H1 (cell line): ENCODE data around the gene PPP2R2B. TPM values are rescaled to one million over a fixed set of nuclear protein-coding genes. Genes with fewer than 3 reads are reported as not detected.

Source experiments
- CTCF ChIA-PET: fragments of 300-600 bp; sonication (Branson Sonifier 250); formaldehyde crosslinking; loops from one replicate; lab custom pipeline; 2021; ENCODE audit not compliant: partially characterized antibody; lab: Charles Lee
- POLR2A ChIA-PET: fragments of 300-600 bp; sonication (Branson Sonifier 250); formaldehyde crosslinking; loops from one replicate; lab custom pipeline; 2021; ENCODE audit warnings: inconsistent platforms; ENCODE audit not compliant: partially characterized antibody; lab: Charles Lee
- DNase-seq, 2 experiments: peaks; one replicate each; pipeline versions ENCODE4 v3.0.0 to v3.0.0-alpha.2; 2010 to 2022; ENCODE audit warnings: low spot score in 2 of 2, low read depth in 1 of 2, mixed read lengths in 1 of 2
- FAIRE-seq: peaks from 2 replicates; lab custom pipeline; 2011; peaks lifted over from hg19 to GRCh38; lab: Jason Lieb, UNC
- H2AFZ ChIP-seq: 2 replicates; pipeline ENCODE4 v1.8.1; 2012; ENCODE audit warnings: low read length, inconsistent platforms
- H2AK5ac ChIP-seq: 2 replicates; pipeline ENCODE4 v1.6.1; 2013; ENCODE audit warnings: low read depth, low read length
- H2BK120ac ChIP-seq: replicated peaks from 2 replicates; pipeline ENCODE3; 2013; ENCODE audit warnings: low read depth, low read length, inconsistent platforms
- H2BK12ac ChIP-seq: 2 replicates; pipeline ENCODE4 v1.6.1; 2013; ENCODE audit warnings: low read depth, low read length
- H2BK15ac ChIP-seq: 2 replicates; pipeline ENCODE4 v1.6.1; 2013; ENCODE audit warnings: low read length
- H2BK20ac ChIP-seq: 2 replicates; pipeline ENCODE4 v1.6.1; 2013; ENCODE audit warnings: low read length
- H2BK5ac ChIP-seq: 2 replicates; pipeline ENCODE4 v1.6.1; 2013; ENCODE audit warnings: low read depth, low read length
- H3K14ac ChIP-seq: 2 replicates; pipeline ENCODE4 v1.6.1; 2013; ENCODE audit warnings: inconsistent platforms; ENCODE audit not compliant: insufficient read length
- H3K18ac ChIP-seq: 2 replicates; pipeline ENCODE4 v1.6.1; 2013; ENCODE audit warnings: low read length; ENCODE audit errors: extremely low read depth
- H3K23ac ChIP-seq: 2 replicates; pipeline ENCODE4 v1.6.1; 2013; ENCODE audit warnings: inconsistent platforms; ENCODE audit not compliant: insufficient read length
- H3K23me2 ChIP-seq: 2 replicates; pipeline ENCODE4 v1.6.1; 2013; ENCODE audit warnings: low read depth, low read length
- H3K27ac ChIP-seq: 2 replicates; pipeline ENCODE4 v1.6.1; 2011; ENCODE audit warnings: low read depth, low read length, inconsistent platforms
- H3K27me3 ChIP-seq, 4 experiments: replicated peaks in 1 of 4; 1 replicate in 1 of 4; 2 replicates in 3 of 4; pipeline versions ENCODE4 v1.6.1 to v1.8.1; 2011 to 2013; ENCODE audit warnings: low read length in 3 of 4, mild to moderate bottlenecking in 3 of 4, inconsistent platforms in 2 of 4, mixed read lengths in 2 of 4, moderate library complexity in 1 of 4; ENCODE audit not compliant: control insufficient read depth in 3 of 4, insufficient read depth in 3 of 4; ENCODE audit errors: extremely low read depth in 1 of 4
- H3K36me3 ChIP-seq, 4 experiments: 2 replicates each; pipeline versions ENCODE4 v1.6.1 to v1.8.1; 2011 to 2013; ENCODE audit warnings: mild to moderate bottlenecking in 4 of 4, low read length in 3 of 4, moderate library complexity in 2 of 4, control low read depth in 1 of 4, inconsistent platforms in 1 of 4; ENCODE audit not compliant: insufficient read depth in 4 of 4, control insufficient read depth in 2 of 4
- H3K4ac ChIP-seq: replicated peaks from 2 replicates; pipeline ENCODE3; 2013; ENCODE audit warnings: low read length, low read depth, mixed read lengths, inconsistent platforms; ENCODE audit not compliant: insufficient read length
- H3K4me1 ChIP-seq, 4 experiments: replicated peaks in 1 of 4; 1 replicate in 1 of 4; 2 replicates in 3 of 4; pipeline versions ENCODE4 v1.6.1 to v1.8.1; 2011 to 2013; ENCODE audit warnings: low read length in 3 of 4, inconsistent platforms in 2 of 4, mixed read lengths in 1 of 4; ENCODE audit not compliant: insufficient read depth in 4 of 4, control insufficient read depth in 3 of 4
- H3K4me2 ChIP-seq, 2 experiments: 2 replicates each; pipeline versions ENCODE4 v1.6.1 to v1.8.1; 2011 to 2013; ENCODE audit warnings: low read depth in 2 of 2, low read length in 2 of 2, control low read depth in 1 of 2, inconsistent platforms in 1 of 2, mild to moderate bottlenecking in 1 of 2; ENCODE audit not compliant: insufficient read depth in 1 of 2
- H3K4me3 ChIP-seq, 4 experiments: fragments of 200-600, 300-600 bp in 1 of 4; sonication (generic), shearing (Covaris generic), sonication (Bioruptor Twin) in 1 of 4; 2 replicates each; pipeline versions ENCODE4 v1.5.1 to v1.8.1; 2011 to 2016; ENCODE audit warnings: low read length in 4 of 4, low read depth in 3 of 4, control low read depth in 2 of 4, inconsistent platforms in 2 of 4, mild to moderate bottlenecking in 2 of 4, mixed read lengths in 1 of 4, moderate library complexity in 1 of 4; ENCODE audit not compliant: insufficient read depth in 2 of 4; ENCODE audit errors: extremely low read depth in 1 of 4
- H3K56ac ChIP-seq: replicated peaks from 2 replicates; pipeline ENCODE3; 2013; ENCODE audit warnings: low read depth, mild to moderate bottlenecking, mixed read lengths, low read length, inconsistent platforms; ENCODE audit not compliant: insufficient read length
- H3K79me1 ChIP-seq: 2 replicates; pipeline ENCODE4 v1.6.1; 2013; ENCODE audit warnings: low read depth, low read length, control low read depth
- H3K79me2 ChIP-seq, 2 experiments: 2 replicates each; pipeline versions ENCODE4 v1.6.1 to v1.8.1; 2012 to 2013; ENCODE audit warnings: low read length in 2 of 2, mild to moderate bottlenecking in 2 of 2, inconsistent platforms in 1 of 2; ENCODE audit not compliant: insufficient read depth in 2 of 2, control insufficient read depth in 1 of 2
- H3K9ac ChIP-seq, 4 experiments: replicated peaks in 1 of 4; 1 replicate in 1 of 4; 2 replicates in 3 of 4; pipeline versions ENCODE4 v1.6.1 to v1.8.1; 2011 to 2013; ENCODE audit warnings: low read depth in 3 of 4, low read length in 3 of 4, control low read depth in 2 of 4, mild to moderate bottlenecking in 2 of 4, moderate library complexity in 2 of 4, inconsistent platforms in 1 of 4; ENCODE audit errors: extremely low read depth in 1 of 4
- H3K9me3 ChIP-seq, 2 experiments: 2 replicates each; pipeline versions ENCODE4 v1.6.1 to v1.8.1; 2012 to 2013; ENCODE audit warnings: mild to moderate bottlenecking in 2 of 2, moderate library complexity in 2 of 2, control low read depth in 1 of 2, inconsistent platforms in 1 of 2, low read depth in 1 of 2, low read length in 1 of 2, mixed read lengths in 1 of 2; ENCODE audit not compliant: insufficient read depth in 2 of 2
- H4K20me1 ChIP-seq, 2 experiments: replicated peaks in 1 of 2; 2 replicates each; pipeline versions ENCODE3 to v1.8.1; 2011 to 2013; ENCODE audit warnings: inconsistent platforms in 2 of 2, low read length in 2 of 2, mild to moderate bottlenecking in 1 of 2; ENCODE audit not compliant: insufficient read depth in 2 of 2, control insufficient read depth in 1 of 2
- H4K5ac ChIP-seq: 2 replicates; pipeline ENCODE4 v1.6.1; 2013; ENCODE audit warnings: low read length, low read depth, mixed read lengths, inconsistent platforms; ENCODE audit not compliant: insufficient read length
- H4K8ac ChIP-seq: 2 replicates; pipeline ENCODE4 v1.8.0; 2013; ENCODE audit warnings: mild to moderate bottlenecking, moderate library complexity, low read length, inconsistent platforms; ENCODE audit not compliant: insufficient read depth; ENCODE audit errors: extremely low read depth
- H4K91ac ChIP-seq: replicated peaks from 2 replicates; pipeline ENCODE3; 2013; ENCODE audit warnings: low read length, mixed read lengths, inconsistent platforms; ENCODE audit not compliant: insufficient read length
- NANOG ChIP-seq: IDR thresholded peaks from 2 replicates; pipeline ENCODE4 v1.6.1; 2011; ENCODE audit warnings: low read length, low read depth, mild to moderate bottlenecking, inconsistent platforms; ENCODE audit not compliant: insufficient read depth, poor library complexity, severe bottlenecking
- WGBS, 2 experiments: shearing (Covaris generic) in 1 of 2; methylation state at CpG; one replicate each; pipeline versions ENCODE4 v1.1.6 to v1.1.7; 2013 to 2015; ENCODE audit warnings: low lambda C conversion rate in 2 of 2, mixed read lengths in 2 of 2, inconsistent platforms in 1 of 2, low coverage in 1 of 2, missing lambda C conversion rate in 1 of 2; ENCODE audit not compliant: insufficient replicate concordance in 2 of 2, insufficient coverage in 1 of 2, insufficient read length in 1 of 2; ENCODE audit errors: extremely low coverage in 1 of 2, missing lambda C conversion rate in 1 of 2; 5-methylcytosine and 5-hydroxymethylcytosine counted together
- polyA plus RNA-seq, 7 experiments: library from polyadenylated mRNA; depleted of rRNA in 3 of 7; stranded (reverse) in 5 of 7; unstranded in 2 of 7; fragments of >200 nt in 5 of 7; fragments of 200-250 nt in 2 of 7; gene quantifications; 1 replicate in 5 of 7; 2 replicates in 1 of 7; 4 replicates in 1 of 7; pipeline versions ENCODE4 v1.2.1 to v1.2.3, GENCODE V29; 2011 to 2013; ENCODE audit warnings: missing spikeins in 2 of 7, mixed read lengths in 2 of 7
- total RNA-seq: library from RNA; stranded (reverse); fragmentation: NEBNext Ultra II Directional; extraction: Animal tissue kit (Norgen Biotek cat#: 25700); gene quantifications from 2 replicates; pipeline ENCODE4 v1.2.1, GENCODE V29; 2021

Gene PPP2R2B
- total and polyA plus RNA-seq, 2 of the 8 experiments (the other 6 are each of a cell fraction or from before 2014, with no cell fraction given), result 21.1 to 37.1 TPM

DNA sequence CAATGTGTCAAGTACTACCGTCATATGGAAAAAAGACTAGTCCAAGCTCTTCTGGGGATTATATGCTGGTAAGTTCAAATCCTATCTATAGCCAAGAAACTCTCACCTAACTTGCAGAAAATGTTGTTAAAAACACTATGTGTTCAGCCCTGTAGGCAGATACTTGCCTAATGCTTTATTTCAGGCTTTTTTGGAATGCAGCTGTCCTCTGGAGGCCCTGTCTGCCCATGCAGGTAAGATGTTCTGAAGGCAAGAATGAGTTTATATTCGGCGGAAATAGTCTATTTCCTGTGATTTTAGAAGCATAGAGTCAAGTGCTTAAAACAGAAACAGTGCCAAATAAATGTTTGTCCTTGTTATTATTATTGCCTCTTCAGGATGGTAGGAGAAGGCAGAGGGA, 34.3 kb upstream of the PPP2R2B start:
- Histone ChIP-seq H3K4me3 (no peak overlapping the region), H2BK20ac (no peak overlapping the region), H3K23ac (no peak overlapping the region), H3K14ac (no peak overlapping the region), H3K4me2 (no peak overlapping the region), H3K56ac (no peak overlapping the region), H2BK120ac (no peak overlapping the region), H2BK12ac (no peak overlapping the region), H3K27ac (no peak overlapping the region), H3K9ac (no peak overlapping the region), H4K91ac (no peak overlapping the region), H2BK5ac (no peak overlapping the region), H3K36me3 (no peaks in the 10 kb centered on the region), H2AFZ (no peak overlapping the region), H3K4ac (no peak overlapping the region), H3K79me2 (no peaks in the 10 kb centered on the region), H3K9me3 (no peaks in the 10 kb centered on the region), H3K79me1 (no peaks in the 10 kb centered on the region), H3K4me1 (no peaks in the 10 kb centered on the region), H2AK5ac (no peak overlapping the region), H3K27me3 (no peaks in the 10 kb centered on the region), H4K8ac (no peak overlapping the region), H3K23me2 (no peaks in the 10 kb centered on the region), H4K5ac (no peak overlapping the region), H3K18ac (no peak overlapping the region), H4K20me1 (no peaks in the 10 kb centered on the region), H2BK15ac (no peak overlapping the region)
- ChIA-PET POLR2A (no interaction called here), CTCF (interaction anchor here (1.2 kb wide), 1 partner anchor 371 kb away, joined by 3 read pairs; no protein-coding TSS in a partner anchor)
- TF ChIP-seq NANOG, result no peak
- 92% methylated on average over 3 of the region's 3 CpGs; no CpG with 5 or more reads in 1 of the 2 experiments for WGBS, 2 experiments
- DNase-seq, result no peak
- no peak for FAIRE-seq
